Activated CD4-positive, CD25-positive, alpha-beta regulatory T cell treated with anti-CD3 and anti-CD28 coated beads, Interleukin-2, amount 50 U/mL, for 24 hours (primary cell): Measurements from ENCODE around the gene COPE.
"Not testable (repeated sequence)": the region's sequence is repeated elsewhere in the genome, so short reads cannot be mapped to it uniquely, and the experiment has no call there.

Experiments used
- ATAC-seq, 2 donors: fragments of 150-1000 bp; cut with Tn5 transposase; one replicate each; pipeline ENCODE4 v1.10.0; 2021; ENCODE audit warnings: mild to moderate bottlenecking in 1 of 2, moderate library complexity in 1 of 2

Gene COPE

DNA sequence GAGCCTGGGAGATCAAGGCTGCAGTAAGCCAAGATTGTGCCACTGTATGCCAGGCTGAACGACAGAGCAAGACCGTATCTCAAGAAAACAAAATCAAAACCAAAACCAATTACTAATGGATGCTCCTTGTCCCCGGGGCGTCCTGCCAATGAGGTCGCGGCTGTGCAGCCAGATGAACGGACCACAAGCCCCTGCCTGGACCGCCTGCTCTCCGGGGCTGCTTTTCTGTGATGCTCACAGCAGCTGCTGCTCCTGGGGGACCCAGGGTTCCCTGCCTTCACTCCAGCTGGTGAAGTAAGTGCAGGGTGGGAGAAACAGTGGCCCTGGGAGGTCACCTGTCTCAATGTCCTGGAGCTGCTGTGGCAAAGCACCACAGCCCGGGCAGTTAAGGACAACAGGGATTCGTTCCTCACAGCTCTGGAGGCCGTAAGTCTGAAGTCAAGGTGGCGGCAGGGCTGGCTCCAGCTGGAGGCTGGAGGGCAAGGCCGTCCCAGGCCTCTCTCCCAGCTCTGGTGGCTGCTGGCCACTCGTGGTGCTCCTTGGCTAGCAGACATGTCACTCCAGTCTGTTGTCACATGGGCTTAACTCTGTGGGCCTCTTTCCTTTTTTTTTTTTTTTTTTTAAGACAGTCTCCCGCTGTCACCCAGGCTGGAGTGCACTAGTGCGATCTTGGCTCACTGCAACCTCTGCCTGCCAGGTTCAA, 10.1 kb downstream of the COPE start:
- ATAC-seq, result no peak

DNA sequence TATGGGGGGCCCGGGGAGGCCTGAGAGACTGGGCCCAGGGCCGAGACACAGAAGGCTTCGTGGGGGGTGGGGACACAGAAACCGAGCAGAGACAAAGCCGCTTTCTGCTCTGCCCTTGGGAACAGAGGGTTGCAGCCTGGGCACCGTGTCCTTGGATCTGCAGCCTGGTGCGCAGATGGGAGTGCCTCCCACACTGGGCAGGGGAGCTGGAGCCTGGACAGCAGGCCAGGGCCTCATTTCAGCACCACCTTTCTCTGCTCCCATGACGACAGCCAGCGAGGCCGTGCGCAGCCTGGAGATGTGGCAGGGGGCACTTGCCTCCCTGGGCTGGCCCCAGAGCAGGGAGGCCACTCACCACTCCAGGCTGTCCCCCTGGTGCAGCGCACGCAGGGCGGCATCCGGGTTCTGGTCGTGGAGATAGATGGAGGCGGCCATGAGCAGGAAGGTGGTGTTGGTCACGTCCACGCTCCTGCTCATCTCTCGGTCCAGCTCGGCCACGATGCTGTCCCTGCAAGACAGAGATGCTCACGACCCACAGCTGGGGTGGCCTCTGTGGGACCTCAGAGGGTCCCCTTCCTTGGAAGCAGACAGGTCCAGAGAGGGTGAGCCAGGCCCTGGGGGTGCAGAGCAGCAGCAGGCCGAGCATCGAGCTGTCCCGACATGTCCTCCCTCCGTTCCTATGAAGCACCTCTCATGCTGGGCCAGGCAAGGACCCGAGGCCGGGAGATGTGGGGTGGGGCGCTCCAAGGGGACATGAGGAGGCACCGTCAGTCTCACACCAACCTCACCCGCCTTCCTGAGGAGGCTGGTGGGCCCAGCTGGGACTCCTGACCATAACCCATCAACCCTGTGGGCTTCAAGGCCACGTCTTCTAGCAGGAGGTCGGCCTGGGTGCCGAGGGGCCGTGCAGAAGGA, 12.3 kb downstream of the COPE start:
- ATAC-seq, result no peak

DNA sequence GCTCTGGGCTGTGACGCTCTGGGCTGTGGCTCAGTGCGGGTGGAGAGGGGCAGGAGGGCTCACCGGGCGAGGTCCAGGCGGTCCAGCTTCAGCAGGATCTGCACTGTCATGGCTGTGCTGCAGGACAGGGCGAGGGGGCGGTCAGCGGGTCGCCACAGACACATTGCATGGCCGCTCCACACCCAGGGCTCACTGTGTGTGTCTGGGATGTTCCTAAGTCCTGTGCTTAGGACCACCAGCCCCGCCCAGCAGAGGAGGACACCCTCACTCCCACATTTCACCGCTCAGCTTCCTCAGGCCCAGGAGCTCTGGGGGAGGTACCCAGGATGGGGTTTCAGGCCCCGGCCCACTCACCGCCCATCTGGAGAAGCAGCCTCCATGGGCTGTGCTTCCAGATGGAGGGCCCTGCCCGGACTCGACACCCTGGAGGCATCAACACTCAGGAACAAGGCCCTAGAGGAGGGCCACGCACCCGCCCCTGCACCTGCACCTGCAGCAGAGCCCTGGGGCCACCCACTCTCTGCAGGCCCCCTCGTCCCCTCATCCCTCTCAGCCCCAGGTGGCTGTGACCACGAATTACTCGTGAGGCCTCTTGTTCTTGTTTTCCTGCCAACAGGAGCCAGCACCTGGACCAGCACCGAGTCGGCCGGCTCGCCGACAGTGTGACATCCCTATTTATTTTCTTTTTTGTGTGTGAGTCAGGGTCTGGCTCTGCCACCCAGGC, 13.5 kb downstream of the COPE start:
- no peak for ATAC-seq

GRCh38 chr19:18905058-18905456, 14.1 kb downstream of the COPE start:
- no peak for ATAC-seq

- ATAC-seq, result no peak
Observed at GRCh38 chr19:18904334-18905057, 14.7 kb downstream of the COPE start.

DNA sequence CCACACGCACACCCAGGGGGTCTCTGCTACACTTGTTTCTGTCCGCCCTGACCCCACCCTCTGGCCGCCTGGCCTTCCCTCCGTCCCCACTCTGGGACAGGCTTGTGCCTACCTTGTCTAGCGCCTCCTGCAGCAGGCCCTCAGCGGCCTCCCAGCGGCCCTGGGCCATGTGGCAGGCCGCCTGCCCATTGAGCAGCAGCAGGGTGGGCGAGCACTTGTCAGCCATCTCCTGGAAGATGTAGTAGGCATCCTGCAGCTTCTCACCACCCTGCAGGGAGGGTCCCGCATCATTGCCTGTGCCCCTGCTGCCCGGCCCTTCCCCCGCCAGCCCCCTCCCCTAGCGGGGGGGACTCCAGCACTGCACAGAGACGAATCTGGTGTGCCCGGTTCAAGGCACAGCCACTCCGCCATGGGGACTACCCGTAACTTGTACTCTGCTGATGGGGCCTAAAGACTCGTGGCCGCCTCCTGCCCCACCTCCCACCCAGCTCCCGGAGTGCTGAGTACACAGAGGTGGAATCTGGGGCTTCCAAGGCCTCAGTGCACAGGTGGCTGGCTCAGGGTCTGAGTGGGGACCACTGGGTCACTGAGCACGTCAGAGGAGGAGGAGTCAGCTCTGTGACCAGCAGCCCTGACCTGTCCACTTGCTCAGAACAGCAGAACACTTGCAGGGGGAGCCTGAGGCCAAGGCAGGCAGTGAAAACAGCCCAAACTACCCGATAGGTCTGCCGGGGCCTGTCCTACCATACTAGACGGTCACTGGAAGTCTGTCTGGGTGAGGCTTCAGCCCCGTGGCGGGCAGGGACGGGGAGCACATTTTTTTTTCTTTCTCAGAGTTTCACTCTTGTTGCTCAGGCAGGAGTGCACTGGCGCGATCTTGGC, 15.8 kb downstream of the COPE start:
- no peak for ATAC-seq

- not testable (repeated sequence) for ATAC-seq
Observed at GRCh38 chr19:18902519-18902918, 16.7 kb downstream of the COPE start.

- no peak for ATAC-seq
Observed at GRCh38 chr19:18901491-18901890, 17.7 kb downstream of the COPE start.

DNA sequence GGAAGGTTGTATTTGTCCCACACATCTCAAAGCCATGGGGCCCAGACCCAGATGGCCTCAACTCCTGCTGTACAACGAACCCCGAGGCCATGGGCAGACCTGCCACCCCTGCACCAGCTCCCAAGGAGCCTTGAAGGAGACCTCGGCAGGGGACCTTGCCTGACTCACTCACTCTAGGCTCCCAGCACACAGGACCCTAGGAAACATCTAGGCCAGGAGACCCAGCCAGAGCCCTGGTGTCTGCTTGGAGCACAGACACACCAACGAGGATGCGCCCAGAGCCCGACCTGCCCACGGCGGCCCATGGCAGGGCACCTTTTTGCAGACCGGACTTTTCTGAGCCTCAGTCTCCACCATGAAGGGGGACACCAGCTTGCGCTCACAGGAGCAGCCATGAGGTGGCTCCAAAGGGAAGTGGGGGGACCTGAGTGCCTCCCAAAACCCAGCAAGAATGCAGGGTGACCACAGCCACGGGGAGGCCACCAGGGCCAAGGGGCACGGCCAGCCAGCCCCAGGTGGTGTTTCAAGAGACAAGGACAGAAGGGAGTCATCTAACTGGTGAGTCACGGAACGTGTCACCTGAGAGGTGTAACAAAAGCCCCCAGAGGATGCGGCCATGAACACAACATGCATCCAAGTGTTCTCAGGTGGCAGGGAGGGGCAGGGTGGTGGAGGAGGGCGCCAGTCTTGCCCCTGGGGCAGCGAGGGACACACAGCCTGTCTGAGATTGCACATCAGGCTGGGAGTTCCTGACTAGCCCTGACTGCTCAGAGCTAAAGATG, 18.3 kb downstream of the COPE start:
- no peak for ATAC-seq

- no peak for ATAC-seq
Observed at GRCh38 chr19:18899624-18900560, 19.3 kb downstream of the COPE start.

- no peak for ATAC-seq
Observed at GRCh38 chr19:18898607-18899408, 20.4 kb downstream of the COPE start.

DNA sequence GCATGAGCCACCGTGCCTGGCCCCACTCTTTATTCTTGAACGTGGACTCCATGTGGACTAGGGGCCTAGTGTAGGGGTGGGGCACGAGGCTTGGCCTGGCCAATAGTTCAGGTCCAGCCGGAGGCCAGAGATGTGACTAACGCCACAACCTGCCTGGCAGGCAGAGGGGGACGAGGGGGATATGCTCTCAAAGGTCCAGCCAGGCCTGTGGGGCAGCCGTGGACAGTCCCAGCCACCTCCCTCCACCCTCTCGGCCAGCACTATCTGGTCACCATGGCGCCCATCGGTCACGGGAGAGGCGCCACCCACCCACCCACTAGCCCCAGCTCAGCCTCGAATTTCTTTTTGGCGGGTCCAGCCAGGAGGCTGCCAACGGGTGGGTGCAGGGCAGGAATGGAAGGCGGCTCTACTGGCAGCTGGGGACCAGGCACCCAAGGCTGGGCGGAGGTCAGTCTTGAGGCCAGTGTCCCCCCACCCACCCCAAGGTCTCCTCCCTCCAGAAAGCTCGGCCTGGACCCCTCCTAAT, 21.0 kb downstream of the COPE start:
- no peak for ATAC-seq

- ATAC-seq, result no peak
Observed at GRCh38 chr19:18897094-18898029, 21.8 kb downstream of the COPE start.

DNA sequence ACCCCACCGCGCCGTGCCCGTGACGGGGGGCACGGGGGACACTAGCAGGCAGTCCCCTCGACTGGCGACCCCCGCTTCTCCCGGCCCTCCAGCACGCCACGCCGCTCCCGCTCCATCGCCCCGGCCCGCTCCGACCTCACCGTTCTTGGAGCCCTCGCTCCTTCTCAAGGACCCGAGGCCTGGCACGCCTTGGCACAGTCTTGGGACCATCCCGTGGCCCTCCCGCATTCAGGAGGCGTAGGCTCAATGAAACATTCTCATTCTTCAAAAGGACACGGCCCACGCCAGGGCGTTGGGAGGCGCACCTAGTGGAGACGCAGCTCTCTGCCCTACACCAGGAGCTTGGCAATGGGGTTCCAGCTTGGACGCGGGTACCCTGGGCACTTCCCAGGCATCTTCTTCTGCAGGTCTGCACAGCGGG, 22.8 kb downstream of the COPE start:
- ATAC-seq, result peak in 1 of 2 donors; percentile 29

DNA sequence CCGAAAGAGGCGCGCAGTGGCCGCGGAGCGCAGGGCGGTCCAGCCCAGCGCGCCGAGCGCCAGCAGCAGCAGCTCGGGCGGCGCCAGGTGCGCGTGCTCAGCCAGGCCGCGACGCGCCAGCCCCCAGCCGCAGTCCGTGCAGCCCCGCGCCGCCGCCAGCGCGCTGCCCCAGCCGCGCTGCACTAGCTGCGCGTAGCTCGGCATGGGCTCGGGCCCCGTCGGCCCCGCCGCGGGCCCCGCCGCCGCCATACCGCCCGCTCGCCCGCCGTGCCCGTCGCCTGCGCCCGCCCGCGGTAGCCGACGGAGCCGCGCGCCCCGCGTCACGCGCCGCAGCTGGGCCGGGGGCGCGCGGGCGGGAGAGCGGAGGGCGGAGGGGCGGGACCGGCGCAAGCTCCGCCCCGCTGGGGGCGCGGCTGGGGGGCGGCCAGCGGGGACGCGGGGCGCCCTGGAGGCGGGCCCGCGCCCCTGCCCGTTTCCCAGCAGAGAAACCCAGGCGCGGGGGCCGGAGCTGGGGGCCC, 23.3 kb downstream of the COPE start, which contains the start of gene CERS1:
TSS of gene CERS1 (minus strand) at position 335 of the 518 bp plus-strand sequence. CDS start at position 249, 86 bp downstream.
- no peak for ATAC-seq

GRCh38 chr19:18895038-18895823, 24.0 kb downstream of the COPE start:
- ATAC-seq, result no peak
